Activated CD4-positive, alpha-beta T cell treated with anti-CD3 and anti-CD28 coated beads for 36 hours (primary cell): Measurements from ENCODE around the gene LGALS8. TPM values are rescaled to one million over a fixed set of nuclear protein-coding genes. Genes with fewer than 3 reads are reported as not detected.
"Not testable (repeated sequence)": the region's sequence is repeated elsewhere in the genome, so short reads cannot be mapped to it uniquely, and the experiment has no call there.

Source experiments
- ATAC-seq: fragments of 200-7000 bp; cut with Tn5 transposase; one replicate; pipeline ENCODE4 v1.10.0; 2021; ENCODE audit warnings: mild to moderate bottlenecking, moderate library complexity
- CTCF ChIA-PET: fragments of 350-600 bp; sonication (Branson Sonifier 250); formaldehyde crosslinking; loops from one replicate; lab custom pipeline; 2021; ENCODE audit warnings: antibody characterized with exemption; lab: Charles Lee
- POLR2A ChIA-PET: fragments of 350-600 bp; sonication (Branson Sonifier 250); formaldehyde crosslinking; loops from one replicate; lab custom pipeline; 2021; ENCODE audit warnings: antibody characterized with exemption, inconsistent platforms; lab: Charles Lee
- DNase-seq: peaks from one replicate; pipeline ENCODE4 v3.0.0-alpha.2; 2020
- H3K27ac Mint-ChIP-seq: one replicate; pipeline ENCODE4 v1.8.0; 2021; ENCODE audit warnings: mixed read lengths
- H3K27me3 Mint-ChIP-seq: one replicate; pipeline ENCODE4 v1.8.0; 2021; ENCODE audit warnings: mixed read lengths
- H3K36me3 Mint-ChIP-seq: one replicate; pipeline ENCODE4 v1.8.0; 2021; ENCODE audit warnings: low read depth, mixed read lengths
- H3K4me1 Mint-ChIP-seq: one replicate; pipeline ENCODE4 v1.8.0; 2021; ENCODE audit warnings: mixed read lengths
- H3K4me3 Mint-ChIP-seq: one replicate; pipeline ENCODE4 v1.8.0; 2021; ENCODE audit warnings: mild to moderate bottlenecking, moderate library complexity, mixed read lengths
- H3K9me3 Mint-ChIP-seq: one replicate; pipeline ENCODE4 v1.8.0; 2021; ENCODE audit warnings: low read depth, mixed read lengths
- intact Hi-C, 2 experiments: fragments of 100-400 bp; cut with DNase I in 1 of 2; cut with micrococcal nuclease in 1 of 2; formaldehyde crosslinking; loops; one replicate each; pipeline versions ENCODE4 v1.14.2 to v1.15.1; 2022 to 2024; cut with DNase I, micrococcal nuclease
- total RNA-seq, 2 experiments: library from RNA; stranded (reverse); gene quantifications; one replicate each; pipeline ENCODE4 v1.2.3, GENCODE V29; 2021

LGALS8 gene
- total RNA-seq, 2 experiments from 2014 or later: 106 to 155 TPM

GRCh38 chr1:236558846-236559245 is 35.1 kb downstream of the LGALS8 start:
- ChIA-PET POLR2A (no interaction called here), CTCF (interaction anchor here (1.4 kb wide), 1 partner anchor 20 kb away, joined by 3 read pairs; no protein-coding TSS in a partner anchor)
- Mint-ChIP-seq H3K4me1 (no peaks in the 10 kb centered on the region), H3K27ac (no peak overlapping the region), H3K9me3 (no peaks in the 10 kb centered on the region), H3K36me3 (peaks cover 58% of the 10 kb centered on the region), H3K27me3 (no peaks in the 10 kb centered on the region), H3K4me3 (no peak overlapping the region)
- intact Hi-C loops: no loop called here
- DNase-seq (no peak), ATAC-seq (no peak)

DNA sequence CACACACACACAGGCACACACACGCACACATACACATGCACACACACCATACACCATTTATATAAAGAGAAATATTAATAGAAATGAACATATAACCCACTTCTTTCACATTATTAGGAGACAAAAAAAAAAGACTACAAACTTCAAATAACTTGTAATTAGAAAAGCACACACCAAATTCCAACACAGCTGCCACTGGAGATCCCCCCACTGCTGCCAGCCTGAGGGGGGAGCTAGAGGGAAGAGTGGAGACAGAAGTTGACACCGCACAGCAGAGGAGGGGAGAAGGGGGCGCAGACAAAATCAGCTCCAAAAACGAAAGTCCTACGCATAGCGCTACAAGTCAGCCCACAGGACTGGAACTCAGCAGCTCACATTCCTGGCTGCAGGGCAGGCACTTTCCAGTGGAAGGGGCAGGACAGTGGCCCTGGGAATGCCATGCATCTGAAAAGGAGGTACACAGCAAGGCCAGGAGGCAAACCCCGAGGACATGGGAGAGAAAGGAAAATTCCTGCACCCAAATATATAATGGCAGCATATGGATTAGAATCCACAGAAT is 36.5 kb downstream of the LGALS8 start:
- DNase-seq (no peak), ATAC-seq (no peak)
- H3K4me1 Mint-ChIP-seq: peaks cover 2% of the 10 kb centered on the region
- H3K27me3 Mint-ChIP-seq: no peaks in the 10 kb centered on the region
- H3K36me3 Mint-ChIP-seq: peaks cover 62% of the 10 kb centered on the region
- no peak overlapping the region for H3K4me3 Mint-ChIP-seq
- H3K9me3 Mint-ChIP-seq: no peaks in the 10 kb centered on the region
- POLR2A ChIA-PET: interaction anchor here (0.8 kb wide), 1 partner anchor 62 kb away, joined by 4 read pairs; no protein-coding TSS in a partner anchor
- H3K27ac Mint-ChIP-seq: no peak overlapping the region
- CTCF ChIA-PET: interaction anchor here (0.6 kb wide), 1 partner anchor 20 kb away, joined by 4 read pairs; no protein-coding TSS in a partner anchor
- intact Hi-C loops: no loop called here

GRCh38 chr1:236561976-236562375 is 38.2 kb downstream of the LGALS8 start:
- Mint-ChIP-seq H3K9me3 (no peaks in the 10 kb centered on the region), H3K4me1 (peaks cover 2% of the 10 kb centered on the region), H3K27ac (peak overlapping the region; percentile 17), H3K27me3 (no peaks in the 10 kb centered on the region), H3K4me3 (no peak overlapping the region), H3K36me3 (peaks cover 61% of the 10 kb centered on the region)
- intact Hi-C loops: no loop called here
- ChIA-PET CTCF (no interaction called here), POLR2A (no interaction called here)
- no peak for DNase-seq
- ATAC-seq: no peak

DNA sequence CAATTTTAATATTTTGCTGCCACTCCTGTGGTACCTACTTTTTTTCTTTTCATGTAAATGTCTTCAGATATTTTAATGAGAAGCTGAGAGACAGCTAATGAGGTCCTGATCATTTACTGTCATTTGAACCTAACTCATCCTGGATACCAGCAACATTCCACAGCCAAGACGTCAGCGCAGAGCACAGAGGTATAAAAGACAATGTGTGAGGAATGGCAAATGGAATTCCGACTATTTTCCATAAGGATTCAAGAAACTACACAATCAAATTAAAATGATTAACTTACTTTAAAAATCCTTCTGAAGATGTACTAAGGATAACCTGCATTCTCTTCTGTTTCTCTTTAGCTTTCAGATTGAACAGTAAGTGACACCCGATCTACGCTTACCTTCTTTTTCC is 41.7 kb downstream of the LGALS8 start:
- DNase-seq: no peak

GRCh38 chr1:236568285-236568894 is 44.6 kb downstream of the LGALS8 start:
- CTCF ChIA-PET: interaction anchor here (0.8 to 1.1 kb wide), 2 partner anchors 10 to 241 kb away, joined by 3 to 4 read pairs; no protein-coding TSS in a partner anchor
- peaks cover 66% of the 10 kb centered on the region for H3K36me3 Mint-ChIP-seq

More for the DNA sequence above, 41.7 kb downstream of the LGALS8 start:
- no peak for ATAC-seq
- POLR2A ChIA-PET: no interaction called here
- Mint-ChIP-seq H3K27ac (peak overlapping the region; percentile 33), H3K9me3 (no peaks in the 10 kb centered on the region), H3K4me3 (no peak overlapping the region), H3K36me3 (peaks cover 72% of the 10 kb centered on the region), H3K4me1 (peaks cover 2% of the 10 kb centered on the region), H3K27me3 (no peaks in the 10 kb centered on the region)
- intact Hi-C loops: no loop called here
- CTCF ChIA-PET: interaction anchor here (1.4 kb wide), 1 partner anchor 16 kb away, joined by 4 read pairs; no protein-coding TSS in a partner anchor

GRCh38 chr1:236575523-236575922 is 51.7 kb downstream of the LGALS8 start:
- CTCF ChIA-PET: interaction anchor here (0.8 to 1.4 kb wide), 2 partner anchors 18 kb away, joined by 3 to 4 read pairs; no protein-coding TSS in a partner anchor
- Mint-ChIP-seq H3K36me3 (peaks cover 45% of the 10 kb centered on the region), H3K27ac (no peak overlapping the region), H3K4me1 (no peaks in the 10 kb centered on the region), H3K9me3 (no peaks in the 10 kb centered on the region), H3K27me3 (no peaks in the 10 kb centered on the region), H3K4me3 (no peak overlapping the region)
- intact Hi-C loops: no loop called here
- DNase-seq (no peak), ATAC-seq (no peak)
- POLR2A ChIA-PET: no interaction called here

More at GRCh38 chr1:236568285-236568894, 44.6 kb downstream of the LGALS8 start:
- Mint-ChIP-seq H3K4me1 (peaks cover 2% of the 10 kb centered on the region), H3K9me3 (no peaks in the 10 kb centered on the region), H3K27ac (no peak overlapping the region), H3K4me3 (no peak overlapping the region), H3K27me3 (no peaks in the 10 kb centered on the region)
- intact Hi-C loops: loop anchor here in 1 of 2 experiments (2.0 kb wide), 1 partner anchor 18 kb away; no protein-coding TSS in a partner anchor
- DNase-seq (no peak), ATAC-seq (no peak)
- POLR2A ChIA-PET: no interaction called here

DNA sequence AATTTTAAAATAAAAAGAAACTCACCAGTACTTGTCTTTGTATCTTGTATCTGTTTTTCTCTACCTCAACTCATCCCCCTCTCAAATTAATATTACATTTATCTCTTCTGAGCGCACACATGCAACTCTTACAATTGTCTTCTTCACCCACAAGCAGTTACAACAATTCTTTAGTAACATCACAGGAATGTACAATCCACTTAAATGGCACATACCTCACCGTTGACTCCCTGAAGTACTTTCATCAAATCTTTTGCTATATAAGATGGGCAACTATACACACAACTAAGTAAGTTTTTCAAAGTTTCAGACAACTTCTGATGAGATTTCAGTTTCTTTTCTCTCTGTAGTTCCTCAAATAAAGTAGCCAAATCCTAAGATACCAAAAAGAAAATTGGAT is 52.2 kb downstream of the LGALS8 start:
- no peak for DNase-seq
- ChIA-PET CTCF (interaction anchor here (0.8 to 1.4 kb wide), 3 partner anchors 12 to 18 kb away, joined by 3 to 4 read pairs (median 4); no protein-coding TSS in a partner anchor), POLR2A (no interaction called here)
- H3K27ac Mint-ChIP-seq: peak overlapping the region; percentile 69
- no peaks in the 10 kb centered on the region for H3K9me3 Mint-ChIP-seq
- H3K4me3 Mint-ChIP-seq: no peak overlapping the region
- H3K36me3 Mint-ChIP-seq: peaks cover 42% of the 10 kb centered on the region
- H3K27me3 Mint-ChIP-seq: no peaks in the 10 kb centered on the region
- no peak for ATAC-seq
- no peaks in the 10 kb centered on the region for H3K4me1 Mint-ChIP-seq
- intact Hi-C loops: no loop called here

DNA sequence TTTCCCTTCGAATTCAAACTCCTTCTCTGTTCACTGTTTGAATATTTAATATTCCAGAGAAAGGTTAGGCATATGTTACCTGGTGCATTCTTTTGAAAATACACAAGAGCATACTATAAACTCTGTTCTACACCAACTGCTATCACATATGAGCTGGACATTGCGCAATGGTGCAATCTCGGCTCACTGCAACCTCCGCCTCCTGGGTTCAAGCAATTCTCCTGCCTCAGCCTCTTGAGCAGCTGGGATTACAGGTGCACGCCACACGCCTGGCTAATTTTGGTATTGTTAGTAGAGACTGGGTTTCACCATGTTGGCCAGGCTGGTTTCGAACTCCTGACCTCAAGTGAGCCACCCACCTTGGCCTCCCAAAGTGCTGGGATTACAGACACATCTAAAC is 53.3 kb downstream of the LGALS8 start:
- H3K27ac Mint-ChIP-seq, H3K4me3 Mint-ChIP-seq, ATAC-seq, DNase-seq, H3K4me1 Mint-ChIP-seq, POLR2A ChIA-PET, H3K27me3 Mint-ChIP-seq, intact Hi-C loops, H3K9me3 Mint-ChIP-seq: not testable (repeated sequence)
- CTCF ChIA-PET: interaction anchor here (1.2 kb wide), 1 partner anchor 13 kb away, joined by 4 read pairs; no protein-coding TSS in a partner anchor
- peaks cover 47% of the 10 kb centered on the region for H3K36me3 Mint-ChIP-seq

- ChIA-PET CTCF (interaction anchor here (0.6 to 1.2 kb wide), 2 partner anchors 20 to 31 kb away, joined by 3 read pairs; no protein-coding TSS in a partner anchor), POLR2A (no interaction called here)
- no peaks in the 10 kb centered on the region for H3K27me3 Mint-ChIP-seq
- H3K4me3 Mint-ChIP-seq: no peak overlapping the region
- H3K27ac Mint-ChIP-seq: no peak overlapping the region
- intact Hi-C loops: no loop called here
- peaks cover 53% of the 10 kb centered on the region for H3K36me3 Mint-ChIP-seq
- DNase-seq (no peak), ATAC-seq (no peak)
- no peaks in the 10 kb centered on the region for H3K9me3 Mint-ChIP-seq
- H3K4me1 Mint-ChIP-seq: no peaks in the 10 kb centered on the region
Measured at GRCh38 chr1:236578661-236579060, 54.9 kb downstream of the LGALS8 start.

- H3K36me3 Mint-ChIP-seq: peaks cover 59% of the 10 kb centered on the region
- H3K9me3 Mint-ChIP-seq, DNase-seq, intact Hi-C loops, H3K4me1 Mint-ChIP-seq, ATAC-seq, POLR2A ChIA-PET, H3K27me3 Mint-ChIP-seq, H3K4me3 Mint-ChIP-seq, H3K27ac Mint-ChIP-seq: not testable (repeated sequence)
- CTCF ChIA-PET: interaction anchor here (0.7 kb wide), 1 partner anchor 20 kb away, joined by 4 read pairs; no protein-coding TSS in a partner anchor
Measured at GRCh38 chr1:236580404-236580803, 56.6 kb downstream of the LGALS8 start.

DNA sequence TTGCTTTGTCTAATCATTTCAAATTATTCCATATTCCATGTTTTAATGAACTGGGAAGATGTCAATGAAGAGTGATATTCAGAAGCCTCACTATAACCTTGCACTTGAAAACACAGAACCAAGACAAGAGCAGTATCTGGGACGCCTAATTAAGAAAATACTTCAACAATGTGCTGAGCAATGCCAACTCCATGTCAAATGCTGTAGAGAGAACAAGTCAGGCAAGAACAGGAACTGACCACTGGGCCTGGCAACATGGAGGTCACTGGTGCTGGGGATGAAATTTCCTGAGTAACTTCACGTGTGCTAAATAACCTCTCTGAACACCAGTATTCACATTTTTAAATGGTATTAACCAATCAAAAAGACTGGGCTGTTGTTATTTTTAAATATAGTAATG is 57.7 kb downstream of the LGALS8 start:
- no peak for ATAC-seq
- H3K4me3 Mint-ChIP-seq: no peak overlapping the region
- H3K4me1 Mint-ChIP-seq: no peaks in the 10 kb centered on the region
- no peak overlapping the region for H3K27ac Mint-ChIP-seq
- no peaks in the 10 kb centered on the region for H3K9me3 Mint-ChIP-seq
- CTCF ChIA-PET: no interaction called here
- no peak for DNase-seq
- peaks cover 59% of the 10 kb centered on the region for H3K36me3 Mint-ChIP-seq
- no peaks in the 10 kb centered on the region for H3K27me3 Mint-ChIP-seq
- POLR2A ChIA-PET: no interaction called here
- intact Hi-C loops: no loop called here
